ENCODE data around the gene INAFM1.

GRCh38 chr19:47274071-47274890 lies at the start of gene INAFM1:
- no peak for TF ChIP-seq CTCF (conservative IDR thresholded peaks at IDR 0.05; ENCODE audit: low read length)
- TF ChIP-seq EZH2phosphoT487 (IDR thresholded peaks at IDR 0.05; ENCODE audit: borderline replicate concordance): no peak

Measured in Loucy (cell line).